Measurements from ENCODE around the gene RCSD1. TPM values are rescaled to one million over a fixed set of nuclear protein-coding genes. Genes with fewer than 3 reads are reported as not detected.
"Not testable (repeated sequence)": the region's sequence is repeated elsewhere in the genome, so short reads cannot be mapped to it uniquely, and the experiment has no call there.

The RCSD1 gene
- polyA plus RNA-seq, 10 donors = 24.1 to 56.9 (median 47.2) TPM

DNA sequence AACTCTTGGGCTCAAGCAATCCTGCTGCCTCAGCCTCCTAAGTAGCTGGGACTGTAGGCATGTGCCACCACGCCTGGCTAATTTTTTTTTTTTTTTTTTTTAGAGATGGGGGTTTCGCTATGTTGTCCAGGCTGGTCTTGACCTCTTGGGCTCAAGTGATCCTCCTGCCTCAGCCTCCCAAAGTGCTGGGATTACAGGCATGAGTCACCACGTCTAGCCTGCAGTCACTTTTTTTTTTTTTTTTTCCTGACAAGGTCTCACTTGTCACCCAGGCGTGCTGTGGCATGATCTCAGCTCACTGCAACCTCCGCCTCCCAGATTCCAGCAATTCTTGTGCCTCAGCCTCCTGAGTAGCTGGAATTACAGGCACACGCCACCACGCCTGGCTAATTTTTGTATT is 111.1 kb downstream of the RCSD1 start:
- DNase-seq = not testable (repeated sequence)

DNA sequence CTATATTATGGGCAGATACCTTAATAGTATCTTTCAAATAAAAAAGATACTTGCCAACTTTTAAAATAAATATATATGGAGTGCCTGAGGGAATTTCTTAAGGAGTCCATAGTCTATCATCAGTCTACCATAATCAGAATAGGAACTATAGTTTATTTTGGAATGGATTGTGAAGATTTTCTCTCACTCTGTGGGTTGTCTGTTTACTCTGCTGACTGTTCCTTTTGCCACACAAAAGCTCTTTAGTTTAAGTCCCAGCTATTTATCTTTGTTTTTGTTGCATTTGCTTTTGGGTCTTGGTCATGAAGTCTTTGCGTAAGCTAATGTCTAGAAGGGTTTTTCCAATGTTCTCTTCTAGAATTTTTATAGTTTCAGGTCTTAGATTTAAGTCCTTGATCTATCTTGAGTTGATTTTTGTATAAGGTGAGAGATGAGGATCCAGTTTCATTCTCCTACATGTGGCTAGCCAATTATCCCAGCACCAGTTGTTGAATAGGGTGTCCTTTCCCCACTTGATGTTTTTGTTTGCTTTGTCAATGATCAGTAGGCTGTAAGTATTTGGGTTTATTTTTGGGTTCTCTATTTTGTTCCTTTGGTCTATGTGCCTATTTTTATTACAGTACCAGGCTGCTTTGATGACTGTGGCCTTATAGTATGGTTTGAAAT is 112.5 kb downstream of the RCSD1 start:
- DNase-seq = not testable (repeated sequence)

DNA sequence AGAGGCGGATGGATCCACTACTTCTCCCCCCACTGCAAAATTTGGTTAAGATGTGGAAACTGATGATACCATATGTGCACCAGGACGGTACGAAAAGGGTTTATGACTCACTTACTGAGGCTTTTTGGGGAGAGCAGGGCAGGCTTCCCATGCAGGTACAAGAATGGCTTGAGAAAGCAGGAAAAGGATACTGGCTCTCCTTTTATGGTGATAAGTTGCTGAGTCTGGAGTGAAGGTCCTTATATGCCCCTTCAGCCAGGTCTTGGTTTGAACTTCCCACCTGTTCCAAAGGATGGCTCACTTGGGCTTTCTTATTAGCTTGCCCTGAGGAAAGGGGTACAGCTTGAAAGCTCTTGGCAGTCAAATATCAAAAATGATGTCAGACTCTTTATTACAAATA is 114.9 kb downstream of the RCSD1 start:
- DNase-seq = no peak

DNA sequence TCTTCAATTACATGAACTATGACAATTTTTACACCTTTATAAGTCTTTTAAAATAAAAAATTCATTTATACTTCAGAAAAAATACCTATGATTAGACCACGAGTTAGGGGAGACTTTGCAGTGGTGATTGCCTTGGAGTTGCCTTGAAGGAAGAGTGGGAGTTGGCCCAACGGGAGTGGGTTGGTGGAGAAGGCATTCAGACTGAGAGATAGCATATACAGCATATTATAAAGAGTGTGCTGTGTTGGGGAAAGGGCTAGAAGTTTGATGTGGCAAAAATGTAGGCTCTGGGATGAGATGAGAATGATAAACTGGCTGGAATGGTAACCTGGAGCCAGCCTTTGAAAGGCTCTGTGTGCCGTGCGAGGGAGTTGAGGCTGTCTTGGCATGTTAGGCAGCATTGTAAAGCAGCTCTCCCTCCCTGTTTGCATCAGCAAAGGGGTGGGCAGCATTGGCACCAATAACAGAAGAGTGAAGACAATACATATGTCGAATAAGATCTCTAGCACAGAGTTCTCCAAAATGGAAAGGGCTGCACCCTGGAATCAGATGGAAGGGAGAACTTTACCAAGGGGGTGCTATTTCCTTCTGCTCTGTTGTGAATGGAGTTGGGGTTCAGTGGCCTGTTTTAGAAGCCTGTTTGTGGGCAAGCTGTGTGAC is 116.1 kb downstream of the RCSD1 start:
- no peak for DNase-seq

DNA sequence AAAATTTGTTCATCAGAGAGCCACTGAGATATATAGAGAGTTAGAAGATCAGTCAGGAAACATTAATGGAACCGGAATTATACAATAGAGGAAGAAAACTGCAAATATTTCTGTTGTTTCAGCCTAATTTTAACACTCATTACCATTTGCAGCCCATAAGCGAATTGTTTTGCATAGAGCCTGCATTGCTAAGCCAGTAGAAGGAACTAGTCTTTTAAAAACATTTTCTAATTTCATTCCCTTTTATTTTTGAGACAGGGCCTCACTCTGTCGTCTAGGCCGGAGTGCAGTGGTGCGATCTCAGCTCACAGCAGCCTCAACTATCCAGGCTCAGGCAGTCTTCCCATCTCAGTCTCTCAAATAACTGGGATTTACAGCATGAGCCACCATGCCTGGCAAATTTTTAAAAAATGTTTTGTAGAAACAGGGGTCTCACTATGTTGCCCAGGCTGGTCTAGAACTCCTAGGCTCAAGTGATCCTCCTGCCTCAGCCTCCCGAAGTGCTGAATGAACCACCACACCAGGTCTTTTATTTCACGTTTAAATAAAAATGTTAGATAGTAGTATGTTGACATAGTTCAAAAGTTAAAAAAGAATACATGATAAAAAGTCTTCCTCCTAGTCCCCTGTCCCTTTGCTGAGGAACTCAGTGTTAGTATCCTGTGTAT is 117.1 kb downstream of the RCSD1 start:
- no peak for DNase-seq

DNA sequence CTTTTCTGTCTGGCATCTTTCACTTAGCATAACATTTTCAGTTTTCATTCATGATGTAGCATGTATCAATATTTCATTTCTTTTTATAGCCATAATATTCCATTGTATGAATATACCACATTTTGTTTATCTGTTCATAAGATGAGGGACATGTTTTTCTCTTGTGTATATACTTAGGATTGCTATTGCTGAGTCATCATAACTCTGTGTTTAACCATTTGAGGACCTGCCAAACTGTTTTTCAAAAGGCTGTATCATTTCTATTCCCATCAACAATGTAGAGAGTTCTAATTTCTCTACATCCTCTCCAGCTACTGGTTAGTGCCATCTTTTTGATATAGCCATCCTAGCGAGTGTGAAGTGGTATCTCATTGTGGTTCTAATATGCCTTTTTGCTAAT is 118.0 kb downstream of the RCSD1 start:
- DNase-seq = no peak

DNA sequence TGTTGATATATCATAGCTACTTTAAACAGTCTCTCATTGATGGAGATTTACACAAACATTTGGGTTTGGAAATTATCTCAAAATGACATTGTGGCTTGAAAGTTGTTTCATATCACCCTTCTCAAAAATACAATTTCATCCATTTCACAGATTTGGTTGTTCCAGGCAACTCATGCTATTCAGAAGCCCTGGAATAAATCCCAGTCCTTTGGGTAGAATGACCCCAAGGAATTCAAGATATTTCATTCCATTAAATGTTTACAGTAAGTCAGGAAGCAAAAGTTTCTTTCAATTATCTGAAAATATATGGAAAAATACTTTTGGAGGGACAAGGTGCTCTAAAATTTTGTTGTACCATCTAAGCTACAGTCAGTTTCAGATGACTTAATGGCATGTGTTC is 118.9 kb downstream of the RCSD1 start:
- DNase-seq = peak in 1 of 3 donors; percentile 17

DNA sequence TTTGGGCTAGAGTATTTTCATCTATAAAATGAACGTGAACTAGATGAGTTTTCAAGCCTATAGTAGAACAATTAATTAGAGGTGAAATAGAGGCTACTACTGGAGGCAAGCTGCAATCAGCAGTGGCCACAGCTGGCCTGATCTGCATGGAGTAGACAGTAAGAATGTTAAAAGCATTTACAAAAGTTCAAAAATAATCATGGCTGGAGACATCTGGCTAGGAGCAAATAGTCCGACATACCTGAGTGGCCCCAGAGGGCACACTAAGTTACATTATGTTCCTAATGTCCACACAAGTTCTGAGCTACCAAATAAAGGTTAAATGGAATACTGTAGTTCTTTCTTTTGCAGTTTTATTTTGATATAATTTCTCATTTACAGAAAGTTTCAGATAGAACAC is 119.7 kb downstream of the RCSD1 start:
- no peak for DNase-seq

DNA sequence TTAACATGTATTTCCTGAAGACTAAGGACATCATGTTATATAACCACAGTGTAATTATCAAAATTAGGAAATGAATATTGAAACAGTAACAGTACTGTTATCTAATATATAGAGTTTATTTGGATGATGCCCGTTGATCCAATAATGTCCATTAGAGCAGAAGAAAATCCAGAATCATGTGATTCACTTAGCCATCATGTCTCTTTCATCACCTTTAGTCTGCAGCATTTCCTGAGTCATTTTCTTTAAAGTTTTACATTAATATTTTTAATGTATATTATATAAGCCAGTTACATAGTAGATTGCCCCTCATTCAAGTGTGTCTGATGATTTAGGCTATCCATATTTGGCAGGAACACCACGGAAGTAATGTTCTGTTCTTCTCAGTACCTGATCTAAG is 120.6 kb downstream of the RCSD1 start:
- DNase-seq = no peak

DNA sequence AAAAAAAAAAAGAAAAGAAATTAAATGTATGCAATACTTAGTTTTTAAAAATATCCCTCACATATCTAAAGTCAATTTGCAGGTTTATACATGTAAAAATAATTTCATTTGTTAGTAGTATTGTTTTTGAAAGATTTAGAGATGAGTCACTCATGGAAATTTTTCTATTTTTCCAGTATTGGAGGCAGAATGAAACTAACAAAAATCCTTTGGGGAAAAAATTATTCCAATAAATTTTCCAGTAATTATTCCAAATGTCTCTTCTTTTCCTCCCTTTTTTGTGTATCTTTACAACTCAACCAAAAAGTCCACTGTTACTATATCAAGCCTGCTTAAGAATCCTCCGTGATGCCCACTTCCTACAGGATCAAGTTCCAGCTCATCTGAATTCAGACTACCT is 121.6 kb downstream of the RCSD1 start:
- peak; percentile 37 to 59 (median 57) for DNase-seq

DNA sequence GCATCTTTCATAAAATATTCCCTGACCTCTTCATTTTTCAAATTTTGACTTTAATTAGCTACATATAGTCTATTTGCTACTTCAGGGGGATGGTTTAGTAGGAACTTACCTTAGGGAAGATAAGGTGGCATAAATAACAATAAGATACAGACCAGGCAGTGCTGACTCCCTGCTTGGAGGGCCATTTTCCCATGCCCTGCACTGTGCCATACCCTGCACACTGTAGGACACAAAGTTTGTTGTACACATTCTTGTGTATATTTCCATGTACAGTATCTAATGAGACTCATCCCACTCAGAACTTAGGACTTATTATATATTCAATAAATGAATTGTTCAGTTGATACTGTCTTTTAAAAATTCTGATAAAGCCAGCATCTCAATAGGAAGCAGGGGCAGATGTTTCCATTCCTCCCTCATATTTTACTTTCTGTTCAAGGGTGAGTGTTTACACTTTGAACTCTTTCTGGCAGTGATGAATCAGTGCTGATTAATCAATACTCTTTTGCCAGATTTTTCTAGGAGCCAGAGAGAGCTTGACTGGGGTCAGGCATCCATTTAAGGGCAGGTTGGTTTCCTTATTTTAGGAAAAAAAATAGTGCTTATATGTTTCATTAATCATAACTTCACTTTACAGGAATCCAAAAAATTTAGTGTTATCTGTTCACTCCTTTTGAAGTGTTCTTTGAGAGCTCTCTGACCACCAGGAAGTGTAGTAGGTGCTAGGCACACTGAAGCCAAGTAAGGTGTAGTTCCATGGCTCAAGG is 122.4 kb downstream of the RCSD1 start:
- DNase-seq = no peak

DNA sequence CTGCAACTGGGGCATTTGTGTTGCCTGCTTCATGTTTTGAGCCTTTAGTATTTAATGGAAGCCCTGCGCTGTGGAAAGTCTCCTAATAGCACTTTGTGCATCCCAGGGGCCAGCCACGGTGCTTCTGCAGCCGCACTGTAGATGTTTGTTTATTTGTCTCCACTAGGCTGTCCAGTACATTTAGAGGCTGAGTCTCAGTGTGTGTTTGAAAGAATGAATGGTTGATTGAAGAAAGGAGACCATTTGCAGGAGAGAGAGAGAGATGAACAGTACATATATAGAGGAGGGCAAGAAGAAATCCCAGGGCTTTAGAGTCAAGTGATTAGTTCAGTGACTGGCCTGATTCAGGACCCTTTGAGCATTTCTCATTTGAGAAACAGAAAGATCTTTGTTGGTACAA is 125.6 kb downstream of the RCSD1 start:
- DNase-seq = peak in 1 of 3 donors; percentile 8

Other genes starting within 250 kb of the RCSD1 start
- gene CD247, start 111.7 kb upstream of the RCSD1 start, polyA plus RNA-seq (ENCODE audit: insufficient read length in 10 of 10) = 1 to 10 TPM in 3 of 10 donors, under 1 TPM in 7; 0.19 to 9.7 (median 0.52) TPM
- gene CREG1, start 76.5 kb upstream of the RCSD1 start, polyA plus RNA-seq (ENCODE audit: insufficient read length in 10 of 10) = 10 to 100 TPM; 28.7 to 45.3 (median 39.0) TPM
- 100 to 1,000 TPM in 2 of 10 donors, 10 to 100 TPM in 8; 78.1 to 110 (median 86.4) TPM for gene MPZL1, start 91.8 kb downstream of the RCSD1 start, polyA plus RNA-seq (ENCODE audit: insufficient read length in 10 of 10)